K562 treated with DMSO at 1 percent for 24 hours (cell line): ENCODE measurements around the gene TM2D3. TPM values are rescaled to one million over a fixed set of nuclear protein-coding genes. Genes with fewer than 3 reads are reported as not detected.

Source experiments
- total RNA-seq: library from RNA; unstranded; fragments of 300-600 nt; gene quantifications from 2 replicates; pipeline ENCODE4 v1.2.3, GENCODE V29; 2022; ENCODE audit warnings: low read depth; ENCODE audit not compliant: insufficient read depth

The TM2D3 gene, protein sequence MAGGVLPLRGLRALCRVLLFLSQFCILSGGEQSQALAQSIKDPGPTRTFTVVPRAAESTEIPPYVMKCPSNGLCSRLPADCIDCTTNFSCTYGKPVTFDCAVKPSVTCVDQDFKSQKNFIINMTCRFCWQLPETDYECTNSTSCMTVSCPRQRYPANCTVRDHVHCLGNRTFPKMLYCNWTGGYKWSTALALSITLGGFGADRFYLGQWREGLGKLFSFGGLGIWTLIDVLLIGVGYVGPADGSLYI
- total RNA-seq: 32.6 and 33.4 TPM in 2 replicates

DNA sequence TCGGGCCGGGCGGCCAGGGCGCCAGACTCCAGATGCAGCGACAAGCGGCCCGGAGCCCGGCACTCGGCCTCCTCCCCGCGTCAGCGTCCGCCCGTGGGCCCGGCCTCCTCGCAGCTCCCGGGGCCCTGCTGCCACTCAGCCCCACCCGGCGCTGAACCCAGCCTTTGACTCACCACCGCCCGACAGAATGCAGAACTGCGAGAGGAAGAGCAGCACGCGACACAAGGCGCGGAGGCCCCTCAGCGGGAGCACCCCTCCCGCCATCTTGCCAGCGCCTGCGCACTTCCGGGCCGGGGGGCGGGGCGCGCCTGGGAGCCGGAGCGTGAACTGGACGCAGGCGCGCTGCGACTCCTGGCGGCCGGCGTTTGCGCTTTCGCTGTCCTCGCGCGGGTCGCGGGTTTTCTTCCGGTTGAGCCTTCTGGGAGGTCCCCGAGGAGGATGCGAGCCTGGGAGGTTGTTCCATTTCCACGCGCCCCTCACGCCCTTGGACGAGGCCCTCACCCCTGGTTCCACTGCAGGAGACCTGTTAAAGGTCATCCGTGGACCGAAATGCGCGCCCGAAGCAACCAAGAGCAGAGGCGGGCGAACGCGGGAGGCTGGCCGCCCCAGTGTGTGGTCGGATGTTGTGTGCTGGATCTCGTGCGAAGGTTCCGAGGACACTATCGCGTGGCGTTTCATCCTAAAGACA is at the start of gene TM2D3:
Gene TM2D3 (minus strand): TSS at position 284 of the 688 bp plus-strand sequence. CDS start 20 bp downstream, at position 264.

Other genes with a start within 250 kb of the TM2D3 start
- 12.4 and 16.9 TPM in 2 replicates for gene PCSK6, start 162.7 kb downstream of the TM2D3 start, total RNA-seq
- gene TARS3, start 72.1 kb upstream of the TM2D3 start, total RNA-seq: 7.6 and 8.6 TPM in 2 replicates
- gene OR4F6, start 151.1 kb upstream of the TM2D3 start, total RNA-seq: not detected in 2 replicates
- not detected in 2 replicates for gene OR4F15, start 159.8 kb upstream of the TM2D3 start, total RNA-seq